PFSK-1 (cell line): ENCODE data around the gene FAH.

Experiments used
- FOXP2 ChIP-seq: optimal IDR thresholded peaks from 2 replicates; pipeline ENCODE3; 2011; ENCODE audit warnings: borderline replicate concordance, control low read depth, inconsistent platforms; ENCODE audit not compliant: insufficient read depth; ENCODE audit errors: extremely low read length, extremely low read depth
- POLR2AphosphoS5 ChIP-seq: IDR thresholded peaks from 2 replicates; pipeline ENCODE4 v1.6.1; 2012; ENCODE audit warnings: low read depth, mild to moderate bottlenecking, control low read depth, low read length, moderate library complexity
- SIN3A ChIP-seq: IDR thresholded peaks from 2 replicates; pipeline ENCODE4 v1.6.1; 2012; ENCODE audit warnings: mild to moderate bottlenecking, low read length, moderate library complexity, borderline replicate concordance; ENCODE audit not compliant: insufficient read depth
- TAF1 ChIP-seq: IDR thresholded peaks from 2 replicates; pipeline ENCODE4 v1.6.1; 2012; ENCODE audit warnings: low read length, control low read depth, borderline replicate concordance; ENCODE audit not compliant: insufficient read depth
- TF ChIP-seq, protein P1 (sequence below), 2 experiments: IDR thresholded peaks; 2 replicates each; pipeline versions ENCODE4 v1.6.1 to v1.8.0; 2011 to 2012; ENCODE audit warnings: low read depth in 2 of 2, low read length in 2 of 2, control low read depth in 1 of 2, inconsistent platforms in 1 of 2, mild to moderate bottlenecking in 1 of 2, moderate library complexity in 1 of 2; ENCODE audit not compliant: insufficient read depth in 1 of 2

Gene FAH

DNA sequence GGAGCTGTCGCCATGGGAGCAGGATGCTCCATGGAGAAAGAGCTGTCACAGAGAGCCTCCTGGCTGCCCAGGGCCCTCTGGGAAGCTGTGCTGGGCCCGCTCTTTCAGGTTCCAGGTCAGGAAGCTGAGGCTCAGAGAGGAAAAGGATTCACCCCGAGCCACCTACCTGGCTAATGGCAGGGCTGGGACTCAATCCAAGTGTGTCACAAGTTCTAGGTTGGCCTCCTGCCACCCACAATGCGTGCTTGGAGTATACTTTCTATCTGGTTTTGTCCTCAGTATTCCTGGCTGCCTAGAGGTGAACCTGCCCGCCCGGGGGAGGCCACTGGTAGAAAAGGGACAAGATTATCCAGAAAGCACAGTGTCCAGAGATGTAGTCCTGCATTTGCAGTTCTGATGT lies 23.6 kb downstream of the FAH start:
- TF ChIP-seq POLR2AphosphoS5 (no peak), FOXP2 (no peak), TAF1 (no peak), SIN3A (no peak)
- TF ChIP-seq, protein P1, sequence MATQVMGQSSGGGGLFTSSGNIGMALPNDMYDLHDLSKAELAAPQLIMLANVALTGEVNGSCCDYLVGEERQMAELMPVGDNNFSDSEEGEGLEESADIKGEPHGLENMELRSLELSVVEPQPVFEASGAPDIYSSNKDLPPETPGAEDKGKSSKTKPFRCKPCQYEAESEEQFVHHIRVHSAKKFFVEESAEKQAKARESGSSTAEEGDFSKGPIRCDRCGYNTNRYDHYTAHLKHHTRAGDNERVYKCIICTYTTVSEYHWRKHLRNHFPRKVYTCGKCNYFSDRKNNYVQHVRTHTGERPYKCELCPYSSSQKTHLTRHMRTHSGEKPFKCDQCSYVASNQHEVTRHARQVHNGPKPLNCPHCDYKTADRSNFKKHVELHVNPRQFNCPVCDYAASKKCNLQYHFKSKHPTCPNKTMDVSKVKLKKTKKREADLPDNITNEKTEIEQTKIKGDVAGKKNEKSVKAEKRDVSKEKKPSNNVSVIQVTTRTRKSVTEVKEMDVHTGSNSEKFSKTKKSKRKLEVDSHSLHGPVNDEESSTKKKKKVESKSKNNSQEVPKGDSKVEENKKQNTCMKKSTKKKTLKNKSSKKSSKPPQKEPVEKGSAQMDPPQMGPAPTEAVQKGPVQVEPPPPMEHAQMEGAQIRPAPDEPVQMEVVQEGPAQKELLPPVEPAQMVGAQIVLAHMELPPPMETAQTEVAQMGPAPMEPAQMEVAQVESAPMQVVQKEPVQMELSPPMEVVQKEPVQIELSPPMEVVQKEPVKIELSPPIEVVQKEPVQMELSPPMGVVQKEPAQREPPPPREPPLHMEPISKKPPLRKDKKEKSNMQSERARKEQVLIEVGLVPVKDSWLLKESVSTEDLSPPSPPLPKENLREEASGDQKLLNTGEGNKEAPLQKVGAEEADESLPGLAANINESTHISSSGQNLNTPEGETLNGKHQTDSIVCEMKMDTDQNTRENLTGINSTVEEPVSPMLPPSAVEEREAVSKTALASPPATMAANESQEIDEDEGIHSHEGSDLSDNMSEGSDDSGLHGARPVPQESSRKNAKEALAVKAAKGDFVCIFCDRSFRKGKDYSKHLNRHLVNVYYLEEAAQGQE (IDR thresholded peaks at IDR 0.05; ENCODE audit: insufficient read depth in 1 of 2, low read depth in 2 of 2, low read length in 2 of 2) = no peak

DNA sequence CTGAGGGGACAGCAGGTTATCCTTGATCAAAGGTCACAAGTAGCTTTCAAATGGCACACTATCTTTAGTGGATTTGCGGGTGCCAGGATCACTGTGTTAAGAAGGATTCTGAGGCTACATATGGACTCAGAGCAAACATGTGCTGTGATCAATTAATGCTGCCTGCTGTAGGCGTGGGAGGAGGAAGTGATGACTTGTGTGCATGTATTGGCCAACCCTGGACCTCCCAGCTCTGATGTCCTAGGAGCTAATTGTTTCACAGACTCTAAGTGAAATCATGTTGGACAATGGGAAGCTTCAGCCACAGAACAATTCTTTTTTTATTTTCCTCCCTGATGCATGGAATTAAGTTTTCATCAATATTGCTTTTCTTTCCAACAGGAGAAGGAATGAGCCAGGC lies 24.4 kb downstream of the FAH start:
- no peak for TF ChIP-seq FOXP2

DNA sequence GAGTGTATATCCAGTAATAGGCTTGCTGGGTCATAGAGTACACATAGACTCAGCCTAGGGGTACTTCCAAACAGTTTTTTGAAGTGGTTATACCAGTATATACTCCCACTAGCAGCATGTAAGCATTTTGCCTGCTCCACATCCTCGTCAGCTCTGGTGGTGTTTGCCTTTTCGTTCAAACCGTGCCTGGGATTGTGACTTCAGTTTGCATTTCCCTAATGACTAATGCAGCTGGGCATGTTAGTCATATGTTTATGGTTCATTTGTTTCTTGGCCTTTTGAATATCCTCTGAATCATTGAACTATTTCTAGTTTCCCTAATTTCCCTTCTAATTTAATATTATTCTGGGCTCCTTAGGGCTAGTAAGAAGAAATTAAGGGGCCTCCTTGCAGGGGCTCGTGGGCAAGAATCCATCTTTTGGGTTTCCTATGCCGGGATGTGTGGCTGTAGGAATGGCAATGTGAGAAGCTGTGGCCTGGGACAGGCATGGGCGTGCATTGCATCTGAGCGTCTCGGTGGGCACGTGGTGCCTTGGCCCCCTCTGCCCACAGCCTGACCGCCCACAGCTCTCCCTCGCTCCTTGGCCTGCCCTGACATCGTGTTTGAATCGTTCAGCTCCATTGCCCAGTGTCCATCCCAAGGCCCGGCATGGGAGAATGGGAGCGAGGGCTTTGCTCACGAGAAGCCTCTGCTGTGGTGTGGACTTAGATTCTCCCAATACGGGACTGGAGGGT lies 26.4 kb downstream of the FAH start:
- TF ChIP-seq POLR2AphosphoS5 (no peak), FOXP2 (no peak), TAF1 (no peak), SIN3A (no peak)
- TF ChIP-seq, protein P1 (IDR thresholded peaks at IDR 0.05; ENCODE audit: insufficient read depth in 1 of 2, low read depth in 2 of 2, low read length in 2 of 2) = no peak

DNA sequence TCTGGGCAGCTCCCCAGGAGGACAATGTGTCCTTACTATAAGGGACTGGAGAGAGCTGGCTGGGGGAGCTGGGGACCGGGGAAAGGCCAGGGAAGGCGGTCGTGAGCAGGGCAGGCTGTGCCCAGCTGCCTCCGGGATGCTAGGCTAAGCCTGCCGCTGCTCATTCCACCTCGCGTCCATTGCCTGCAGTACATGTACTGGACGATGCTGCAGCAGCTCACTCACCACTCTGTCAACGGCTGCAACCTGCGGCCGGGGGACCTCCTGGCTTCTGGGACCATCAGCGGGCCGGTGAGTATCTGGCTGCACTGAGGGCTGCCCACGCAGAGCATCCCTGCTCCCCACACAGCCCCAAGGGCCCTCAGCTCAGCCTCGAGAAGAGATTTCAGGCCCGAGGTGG lies 27.1 kb downstream of the FAH start:
- no peak for TF ChIP-seq FOXP2
- no peak for TF ChIP-seq SIN3A
- TF ChIP-seq POLR2AphosphoS5 = no peak
- TF ChIP-seq, protein P1 (IDR thresholded peaks at IDR 0.05; ENCODE audit: insufficient read depth in 1 of 2, low read depth in 2 of 2, low read length in 2 of 2) = no peak
- no peak for TF ChIP-seq TAF1

DNA sequence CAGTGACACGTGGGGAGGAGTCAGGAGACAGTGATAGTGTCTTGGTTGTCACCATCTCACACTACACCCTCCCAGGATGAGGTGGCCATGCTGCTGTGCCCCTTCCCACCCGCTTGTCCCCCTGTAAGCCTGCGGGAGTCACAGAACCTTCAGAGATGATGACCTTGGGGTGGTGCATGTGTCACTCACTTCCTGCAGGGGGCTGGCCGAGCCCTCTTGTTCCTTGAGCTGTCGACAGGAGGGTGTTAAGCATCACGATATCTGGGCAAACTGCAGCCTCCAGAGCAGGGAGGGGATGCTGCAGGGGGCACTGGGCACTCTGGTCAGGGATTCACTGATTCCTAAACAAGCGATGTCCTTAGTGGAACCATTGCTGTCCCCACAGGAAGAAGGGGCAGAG lies 27.7 kb downstream of the FAH start:
- TF ChIP-seq POLR2AphosphoS5 = no peak
- TF ChIP-seq SIN3A = no peak
- TF ChIP-seq, protein P1 (IDR thresholded peaks at IDR 0.05; ENCODE audit: insufficient read depth in 1 of 2, low read depth in 2 of 2, low read length in 2 of 2) = no peak
- TF ChIP-seq FOXP2 = no peak
- TF ChIP-seq TAF1 = no peak
